Measurements from ENCODE around the gene SMG6.
"Not testable (repeated sequence)": the region's sequence is repeated elsewhere in the genome, so short reads cannot be mapped to it uniquely, and the experiment has no call there.

The SMG6 gene

GRCh38 chr17:2175294-2175628 is 128.3 kb downstream of the SMG6 start:
- no peak for DNase-seq

GRCh38 chr17:2174468-2175293 is 128.9 kb downstream of the SMG6 start:
- peak in 1 of 2 donors; percentile 23 for DNase-seq

GRCh38 chr17:2174014-2174413 is 129.6 kb downstream of the SMG6 start:
- no peak for DNase-seq

GRCh38 chr17:2172999-2173398 is 130.6 kb downstream of the SMG6 start:
- no peak for DNase-seq

- DNase-seq: no peak
These were observed 131.3 kb downstream of the SMG6 start for GRCh38 chr17:2172077-2172851.

- DNase-seq: no peak
These were observed 131.9 kb downstream of the SMG6 start for GRCh38 chr17:2171702-2172076.

- no peak for DNase-seq
These were observed 133.6 kb downstream of the SMG6 start for GRCh38 chr17:2170023-2170422.

- not testable (repeated sequence) for DNase-seq
These were observed 137.9 kb downstream of the SMG6 start for GRCh38 chr17:2165723-2166122.

GRCh38 chr17:2158396-2158780 is 145.2 kb downstream of the SMG6 start:
- peak in 1 of 2 donors; percentile 14 for DNase-seq

- peak; percentile 87 to 92 for DNase-seq
These were observed 145.8 kb downstream of the SMG6 start for GRCh38 chr17:2157675-2158395.

- DNase-seq: peak; percentile 40 to 72
These were observed 146.5 kb downstream of the SMG6 start for GRCh38 chr17:2157081-2157480.

GRCh38 chr17:2156666-2157065 is 146.9 kb downstream of the SMG6 start:
- no peak for DNase-seq

- peak; percentile 29 to 62 for DNase-seq
These were observed 148.0 kb downstream of the SMG6 start for GRCh38 chr17:2155573-2155972.

GRCh38 chr17:2151358-2152033 is 152.1 kb downstream of the SMG6 start:
- DNase-seq: no peak

- DNase-seq: no peak
These were observed 152.8 kb downstream of the SMG6 start for GRCh38 chr17:2150806-2151205.

GRCh38 chr17:2149934-2150333 is 153.7 kb downstream of the SMG6 start:
- DNase-seq: no peak

- DNase-seq: no peak
These were observed 157.3 kb downstream of the SMG6 start for GRCh38 chr17:2146132-2146871.

- DNase-seq: no peak
These were observed 158.9 kb downstream of the SMG6 start for GRCh38 chr17:2144701-2145100.

- no peak for DNase-seq
These were observed 160.3 kb downstream of the SMG6 start for GRCh38 chr17:2143332-2143731.

- DNase-seq: not testable (repeated sequence)
These were observed 160.9 kb downstream of the SMG6 start for GRCh38 chr17:2142682-2143081.

- no peak for DNase-seq
These were observed 162.9 kb downstream of the SMG6 start for GRCh38 chr17:2140683-2141082.

- DNase-seq: peak; percentile 22 to 30
These were observed 164.8 kb downstream of the SMG6 start for GRCh38 chr17:2138761-2139160.

Data from inflammatory macrophage (primary cell).